Activated T-cell treated with anti-CD3 and anti-CD28 coated beads for 4 hours (primary cell): ENCODE measurements around the gene RCBTB1.
"Not testable (repeated sequence)": the region's sequence is repeated elsewhere in the genome, so short reads cannot be mapped to it uniquely, and the experiment has no call there.

Experiments
- DNase-seq: peaks from one replicate; pipeline ENCODE4 v3.0.0-alpha.2; 2020

The RCBTB1 gene

DNA sequence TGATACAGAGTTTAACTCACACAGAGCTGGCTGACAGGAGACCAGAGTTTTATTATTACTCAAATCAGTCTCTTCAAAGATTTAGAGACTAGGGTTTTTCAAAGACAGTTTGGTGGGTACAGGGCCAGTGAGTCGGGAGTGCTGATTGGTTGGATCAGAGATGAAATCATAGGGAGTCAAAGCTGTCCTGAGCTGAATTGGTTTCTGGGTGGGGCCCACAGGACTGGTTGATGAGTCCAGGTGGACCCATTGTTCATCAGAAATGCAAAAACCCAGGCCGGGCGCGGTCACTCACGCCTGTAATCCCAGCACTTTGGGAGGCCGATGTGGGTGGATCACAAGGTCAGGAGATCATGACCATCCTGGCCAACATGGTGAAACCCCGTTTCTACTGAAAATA is 17.3 kb upstream of the RCBTB1 start:
- DNase-seq: not testable (repeated sequence)

DNA sequence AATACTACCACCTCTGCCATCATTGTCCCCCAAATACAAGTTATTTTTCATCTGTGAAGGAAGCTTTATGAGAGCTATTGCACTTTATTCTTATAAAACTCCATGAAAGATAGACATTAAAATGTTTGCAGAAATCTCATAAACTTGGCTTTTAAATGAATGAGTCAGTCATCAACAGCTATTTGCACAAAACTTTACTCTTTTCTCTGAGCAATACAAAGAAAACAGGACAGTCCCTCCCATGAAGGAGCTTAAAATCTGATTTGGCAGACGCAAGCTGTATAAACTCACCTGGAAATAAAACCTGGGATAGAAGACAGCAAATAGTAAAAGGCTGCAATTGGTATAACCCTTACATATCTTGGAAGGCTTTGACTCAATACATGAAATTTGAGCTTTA is 16.6 kb upstream of the RCBTB1 start:
- no peak for DNase-seq

GRCh38 chr13:49597043-49597641 is 11.8 kb upstream of the RCBTB1 start:
- DNase-seq: no peak

DNA sequence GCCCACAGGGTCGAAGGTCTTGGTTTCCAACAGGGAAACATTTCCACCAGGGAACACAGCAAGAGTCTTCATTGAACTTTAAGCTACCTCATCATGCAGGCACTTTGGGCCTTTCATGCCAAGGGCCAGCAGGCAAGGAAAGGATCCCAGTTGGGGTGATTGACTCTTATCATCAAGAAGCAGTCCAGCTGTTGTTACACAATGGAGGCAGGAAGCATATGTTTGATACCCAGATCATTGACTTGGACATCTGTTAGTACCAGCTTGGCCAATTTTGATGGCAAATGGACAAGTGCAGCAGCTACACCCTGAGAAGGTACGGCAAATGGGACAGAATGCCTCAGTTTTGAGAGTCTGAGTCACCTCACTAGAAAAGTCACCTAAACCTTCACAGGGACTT is 10.9 kb upstream of the RCBTB1 start:
- no peak for DNase-seq

DNA sequence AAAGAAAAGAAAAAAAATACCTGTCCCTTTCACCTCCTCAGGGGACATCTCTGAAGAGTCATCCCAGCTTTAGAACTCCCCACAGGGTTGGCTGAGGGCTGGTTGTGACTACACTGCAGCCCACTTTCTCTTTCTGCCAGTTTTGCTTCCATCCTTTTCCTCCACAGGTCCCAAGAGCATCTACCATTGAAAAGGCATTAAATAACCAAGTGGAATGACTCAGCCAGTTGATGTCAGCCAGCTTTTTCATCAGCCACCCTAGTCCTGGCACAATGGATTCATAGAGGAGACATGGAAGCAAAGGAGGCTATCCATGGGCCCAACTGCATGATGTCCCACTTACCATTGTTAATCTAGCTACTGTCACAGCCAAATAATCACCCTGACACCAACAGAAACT is 9.2 kb upstream of the RCBTB1 start:
- DNase-seq: no peak

DNA sequence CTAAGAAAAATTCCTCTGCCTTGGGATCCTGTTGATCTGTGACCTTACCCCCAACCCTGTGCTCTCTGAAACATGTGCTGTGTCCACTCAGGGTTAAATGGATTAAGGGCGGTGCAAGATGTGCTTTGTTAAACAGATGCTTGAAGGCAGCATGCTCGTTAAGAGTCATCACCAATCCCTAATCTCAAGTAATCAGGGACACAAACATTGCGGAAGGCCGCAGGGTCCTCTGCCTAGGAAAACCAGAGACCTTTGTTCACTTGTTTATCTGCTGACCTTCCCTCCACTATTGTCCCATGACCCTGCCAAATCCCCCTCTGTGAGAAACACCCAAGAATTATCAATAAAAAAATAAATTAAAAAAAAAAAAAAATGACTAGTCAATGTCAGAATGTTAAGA is 8.5 kb upstream of the RCBTB1 start:
- DNase-seq: not testable (repeated sequence)

- not testable (repeated sequence) for DNase-seq
Measured at GRCh38 chr13:49590714-49591113, 5.4 kb upstream of the RCBTB1 start.

DNA sequence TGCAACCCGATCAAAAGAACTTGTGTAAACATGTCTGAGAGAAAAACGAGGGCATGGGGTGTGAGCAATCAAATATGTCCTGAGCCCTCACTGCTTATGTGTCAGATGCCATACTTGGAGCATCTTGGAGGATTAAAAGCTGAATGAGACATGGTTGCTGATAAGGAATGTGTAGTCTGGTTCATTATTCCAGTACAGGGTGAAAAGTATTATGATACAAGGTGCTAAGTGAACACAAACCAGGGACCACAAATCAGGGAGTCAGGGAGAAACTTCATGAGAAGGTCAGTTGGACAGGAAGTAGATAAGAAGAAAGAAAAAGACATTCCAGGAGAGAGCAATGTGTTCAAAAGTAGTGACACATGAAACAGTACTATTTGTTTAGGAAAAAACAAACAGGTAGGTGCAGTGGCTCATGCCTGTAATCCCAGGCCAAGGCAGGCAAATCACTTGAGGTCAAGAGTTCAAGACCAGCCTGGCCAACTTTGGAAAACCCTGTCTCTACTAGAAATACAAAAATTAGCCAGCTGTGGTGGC is 2.0 kb upstream of the RCBTB1 start:
- no peak for DNase-seq

- no peak for DNase-seq
Measured at GRCh38 chr13:49586717-49587116, 1.4 kb upstream of the RCBTB1 start.

GRCh38 chr13:49584771-49585182 is 581 bp downstream of the RCBTB1 start:
- no peak for DNase-seq

- DNase-seq: no peak
Measured at GRCh38 chr13:49580980-49581680, 4.2 kb downstream of the RCBTB1 start.

DNA sequence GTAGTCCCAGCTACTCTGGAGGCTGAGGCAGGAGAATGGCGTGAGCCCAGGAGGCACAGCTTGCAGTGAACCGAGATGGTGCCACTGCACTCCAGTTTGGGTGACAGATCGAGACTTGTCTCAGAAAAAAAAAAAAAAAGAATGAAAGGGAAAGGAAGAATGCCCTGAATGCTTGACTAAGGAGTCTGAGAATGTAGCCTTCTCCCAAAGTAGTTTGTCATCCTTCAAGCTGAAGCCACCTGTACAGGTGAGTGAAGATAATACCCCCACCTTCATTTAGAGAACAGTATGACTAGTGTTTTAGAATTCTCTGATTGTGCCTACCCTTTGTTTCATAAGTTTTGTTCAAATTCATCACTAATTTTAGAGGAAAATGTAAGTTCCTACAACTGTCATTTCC is 5.9 kb downstream of the RCBTB1 start:
- no peak for DNase-seq

DNA sequence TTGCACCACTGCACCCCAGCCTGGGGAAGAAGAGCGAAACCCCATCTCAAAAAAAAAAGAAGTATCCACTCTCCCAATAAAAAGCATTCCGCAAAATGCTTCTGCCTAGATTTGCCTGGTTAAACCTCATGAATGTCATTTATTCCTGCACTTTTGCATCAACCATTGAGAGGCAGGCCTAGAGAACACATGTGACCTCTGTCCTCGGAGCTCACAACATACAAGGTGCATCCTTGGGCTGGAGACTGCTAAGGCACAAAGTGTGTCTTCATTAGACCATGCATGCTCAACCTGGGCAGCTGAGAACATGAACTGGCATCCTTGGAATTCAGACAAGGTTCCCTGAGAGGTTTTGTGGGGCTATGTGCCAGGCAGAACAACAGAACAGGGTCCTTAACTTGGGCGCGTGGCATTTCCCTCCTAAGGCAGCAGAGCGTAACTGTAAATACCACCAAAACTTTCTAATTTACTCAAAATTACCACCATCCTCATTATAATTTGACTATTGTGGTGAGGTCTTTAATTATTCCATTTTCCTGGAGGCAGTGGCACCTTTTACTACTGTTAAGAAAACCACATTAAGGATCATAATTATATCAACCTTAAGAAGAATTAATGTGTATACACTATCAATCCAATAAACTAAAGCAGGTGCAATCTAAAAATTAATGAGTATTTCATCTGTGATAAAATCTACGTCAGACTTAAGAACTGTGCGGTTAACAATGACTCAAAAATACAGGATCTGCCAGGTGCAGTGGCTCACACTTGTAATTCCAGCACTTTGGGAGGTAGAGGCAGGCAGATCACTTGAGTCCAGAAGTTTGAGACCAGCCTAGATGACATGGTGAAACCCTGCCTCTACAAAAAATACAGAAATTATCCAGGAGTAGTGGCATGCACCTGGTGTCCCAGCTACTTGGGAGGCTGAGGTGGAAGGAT is 13.8 kb downstream of the RCBTB1 start:
- no peak for DNase-seq

DNA sequence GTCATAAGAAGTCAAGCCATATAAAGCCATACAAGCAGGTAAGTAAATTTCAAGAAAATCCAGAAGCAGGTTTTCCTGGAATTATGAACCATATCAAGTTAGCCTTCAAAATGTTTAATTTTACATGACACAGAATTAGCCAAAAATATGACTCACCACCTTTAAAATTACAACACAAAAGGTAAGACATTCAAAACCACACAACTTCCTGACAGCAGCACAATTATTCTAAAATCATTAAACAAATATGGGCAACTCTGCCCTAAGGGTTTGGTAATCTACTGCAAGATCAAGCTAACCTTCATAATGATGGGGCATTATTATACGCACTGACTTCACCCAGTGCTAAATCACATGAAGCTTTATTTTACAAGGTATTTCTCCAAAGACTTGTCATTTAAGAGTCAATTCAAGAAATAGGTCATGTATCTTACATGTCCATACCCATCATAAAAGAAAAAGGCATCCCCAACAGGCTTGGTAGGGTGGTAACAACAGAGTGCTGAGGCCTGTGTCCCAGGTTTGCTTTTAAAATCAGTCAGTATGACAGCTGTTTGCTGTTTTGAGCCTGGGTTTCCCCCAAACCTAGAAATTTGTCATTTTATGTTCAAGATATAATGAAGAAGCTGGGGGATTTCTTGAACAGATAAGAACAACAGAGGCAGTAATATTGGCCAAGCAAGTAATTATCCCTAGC is 15.2 kb downstream of the RCBTB1 start:
- no peak for DNase-seq

GRCh38 chr13:49567491-49567890 is 17.9 kb downstream of the RCBTB1 start:
- DNase-seq: no peak

- DNase-seq: no peak
Measured at GRCh38 chr13:49566461-49566860, 18.9 kb downstream of the RCBTB1 start.

DNA sequence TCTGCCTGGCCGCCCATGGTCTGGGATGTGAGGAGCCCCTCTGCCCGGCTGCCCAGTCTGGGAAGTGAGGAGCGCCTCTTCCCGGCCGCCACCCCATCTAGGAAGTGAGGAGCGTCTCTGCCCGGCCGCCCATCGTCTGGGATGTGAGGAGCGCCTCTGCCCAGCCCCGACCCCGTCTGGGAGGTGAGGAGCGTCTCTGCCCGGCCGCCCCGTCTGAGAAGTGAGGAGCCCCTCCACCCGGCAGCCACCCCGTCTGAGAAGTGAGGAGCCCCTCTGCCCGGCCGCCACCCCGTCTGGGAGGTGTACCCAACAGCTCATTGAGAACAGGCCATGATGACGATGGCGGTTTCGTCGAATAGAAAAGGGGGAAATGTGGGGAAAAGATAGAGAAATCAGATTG is 19.9 kb downstream of the RCBTB1 start:
- not testable (repeated sequence) for DNase-seq

- DNase-seq: no peak
Measured at GRCh38 chr13:49563516-49563915, 21.8 kb downstream of the RCBTB1 start.

DNA sequence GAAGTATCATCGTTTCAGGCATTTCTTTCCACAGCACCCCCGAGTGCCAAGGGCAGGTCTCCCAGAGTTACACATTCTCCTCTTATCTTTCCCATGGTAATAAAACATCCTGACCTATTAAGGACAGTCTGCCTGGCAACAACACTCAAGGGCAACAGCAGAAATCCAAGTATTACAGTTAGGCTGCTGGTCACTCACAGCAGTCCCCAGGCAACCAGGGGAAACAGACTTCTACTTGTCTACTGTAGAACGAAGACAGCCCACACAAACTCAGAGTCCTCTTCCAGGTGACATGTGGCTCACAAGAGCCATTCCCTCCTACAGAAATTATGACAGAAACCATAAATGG is 24.3 kb downstream of the RCBTB1 start:
- no peak for DNase-seq

DNA sequence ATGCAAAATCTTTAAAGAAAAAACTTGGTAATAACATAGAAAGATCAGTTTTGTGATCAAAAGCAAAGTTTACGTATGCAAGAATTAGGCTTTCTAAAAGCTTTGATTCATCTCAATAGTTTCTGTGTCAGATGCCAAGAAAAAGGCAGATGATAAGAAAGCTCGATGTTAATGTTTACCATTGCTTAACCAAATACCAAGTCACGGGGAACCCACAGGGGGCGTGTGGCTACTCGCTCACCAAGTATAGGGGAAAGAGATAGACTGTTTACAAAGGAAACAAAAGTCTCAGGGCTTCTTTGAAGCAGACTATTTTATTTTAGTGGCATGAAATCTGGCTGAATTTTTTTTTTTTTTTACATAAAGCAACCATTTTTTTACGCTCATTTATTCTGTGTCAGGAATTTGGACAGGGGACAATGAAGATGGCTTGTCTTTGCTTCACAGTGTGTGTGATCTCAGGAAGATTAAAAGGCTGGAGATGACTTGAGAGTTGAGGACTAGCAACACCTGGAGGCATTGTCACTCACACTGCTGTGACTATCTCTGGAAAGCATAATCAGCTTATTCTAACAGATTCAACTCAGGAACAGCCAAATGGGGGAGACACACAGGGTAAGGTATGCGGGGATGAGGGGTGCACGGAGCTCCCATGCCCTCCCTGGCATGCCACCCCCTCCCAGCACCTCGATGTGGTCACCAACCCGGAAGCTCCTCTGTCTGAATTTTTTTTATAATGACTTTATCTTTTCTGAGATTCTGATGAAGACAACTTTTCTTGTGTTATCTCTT is 24.9 kb downstream of the RCBTB1 start:
- no peak for DNase-seq

GRCh38 chr13:49559006-49559405 is 26.4 kb downstream of the RCBTB1 start:
- DNase-seq: no peak

- no peak for DNase-seq
Measured at GRCh38 chr13:49554387-49554786, 31.0 kb downstream of the RCBTB1 start.
